CD4-positive, alpha-beta T cell treated with Interleukin-1 beta for 1 hour (primary cell): ENCODE results near the gene SYNGR4.
"Not testable (repeated sequence)": the region's sequence is repeated elsewhere in the genome, so short reads cannot be mapped to it uniquely, and the experiment has no call there.

ENCODE experiments used
- DNase-seq, 2 donors: peaks; one replicate each; pipeline ENCODE4 v3.0.0-alpha.2; 2020 to 2022

The SYNGR4 gene, protein sequence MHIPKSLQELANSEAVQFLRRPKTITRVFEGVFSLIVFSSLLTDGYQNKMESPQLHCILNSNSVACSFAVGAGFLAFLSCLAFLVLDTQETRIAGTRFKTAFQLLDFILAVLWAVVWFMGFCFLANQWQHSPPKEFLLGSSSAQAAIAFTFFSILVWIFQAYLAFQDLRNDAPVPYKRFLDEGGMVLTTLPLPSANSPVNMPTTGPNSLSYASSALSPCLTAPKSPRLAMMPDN

DNA sequence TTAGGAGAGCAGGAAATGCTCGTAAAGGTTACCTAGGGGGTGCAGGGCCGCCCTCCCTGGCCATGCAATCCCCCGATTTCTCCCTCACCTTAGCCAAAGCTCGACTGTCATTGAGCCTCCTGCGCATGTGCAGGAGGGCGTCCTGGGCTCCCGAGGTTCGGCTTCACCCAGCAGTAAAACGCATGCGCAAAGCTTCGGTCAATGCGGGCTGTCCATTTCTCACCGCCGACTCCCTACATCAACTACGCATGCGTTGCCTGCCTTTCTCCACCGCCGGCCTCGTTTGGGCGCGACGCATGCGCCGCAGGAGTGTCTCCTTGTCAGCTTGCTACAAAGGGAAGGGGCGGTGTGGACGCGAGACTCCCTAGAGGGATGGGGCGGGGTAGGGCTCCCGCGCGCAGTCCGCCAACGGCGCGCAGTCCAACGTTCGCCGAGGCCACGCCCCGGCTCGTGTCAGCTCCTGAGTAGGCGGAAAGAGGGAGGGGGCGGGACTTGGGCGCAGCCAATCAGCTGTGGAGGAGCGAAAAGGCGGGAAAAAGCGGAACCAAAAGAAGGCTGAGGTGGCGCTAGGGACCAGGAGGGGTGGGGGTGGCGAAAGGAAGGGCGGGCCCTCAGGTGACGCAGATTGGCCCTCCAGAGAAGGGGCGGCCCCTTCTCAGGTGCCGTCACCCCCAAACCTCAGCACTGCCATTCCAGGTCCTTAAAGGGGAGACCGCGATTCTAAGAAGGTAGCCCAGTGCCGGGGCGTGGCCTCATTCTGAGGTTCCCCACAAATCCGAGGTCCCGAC lies at the start of gene SYNGR4, which contains the start of gene TMEM143:
Gene SYNGR4, plus strand, starts transcription at position 558 of the 788 bp plus-strand sequence. CDS start 1,476 bp downstream, outside the sequence.
Gene TMEM143, minus strand, starts transcription at position 131 of the 788 bp plus-strand sequence. Its CDS starts 20 bp downstream, at position 111.
- DNase-seq: peak; percentile 99 to 100

DNA sequence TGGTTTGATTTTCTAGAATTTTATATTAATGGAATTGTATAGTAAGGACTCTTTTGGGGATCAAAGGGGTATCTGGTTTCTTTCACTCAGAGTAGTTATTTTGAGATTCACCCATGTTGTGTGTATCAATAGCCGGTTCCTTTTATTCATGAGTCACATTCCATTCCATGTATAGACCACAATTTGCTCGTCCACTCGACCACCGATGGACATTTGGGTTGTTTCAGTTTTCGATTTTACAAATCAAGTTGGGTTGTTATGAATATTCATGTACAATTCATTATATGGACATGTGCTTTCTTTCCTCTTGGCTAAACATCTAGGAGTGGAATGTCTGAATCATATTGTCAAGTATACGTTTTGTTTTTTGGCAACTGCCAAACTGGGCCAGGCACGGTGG lies 48.5 kb upstream of the SYNGR4 start:
- DNase-seq: no peak

- DNase-seq: not testable (repeated sequence)
These were observed 46.5 kb upstream of the SYNGR4 start for GRCh38 chr19:48317708-48317960.

GRCh38 chr19:48318286-48318987 lies 45.7 kb upstream of the SYNGR4 start:
- DNase-seq: no peak

DNA sequence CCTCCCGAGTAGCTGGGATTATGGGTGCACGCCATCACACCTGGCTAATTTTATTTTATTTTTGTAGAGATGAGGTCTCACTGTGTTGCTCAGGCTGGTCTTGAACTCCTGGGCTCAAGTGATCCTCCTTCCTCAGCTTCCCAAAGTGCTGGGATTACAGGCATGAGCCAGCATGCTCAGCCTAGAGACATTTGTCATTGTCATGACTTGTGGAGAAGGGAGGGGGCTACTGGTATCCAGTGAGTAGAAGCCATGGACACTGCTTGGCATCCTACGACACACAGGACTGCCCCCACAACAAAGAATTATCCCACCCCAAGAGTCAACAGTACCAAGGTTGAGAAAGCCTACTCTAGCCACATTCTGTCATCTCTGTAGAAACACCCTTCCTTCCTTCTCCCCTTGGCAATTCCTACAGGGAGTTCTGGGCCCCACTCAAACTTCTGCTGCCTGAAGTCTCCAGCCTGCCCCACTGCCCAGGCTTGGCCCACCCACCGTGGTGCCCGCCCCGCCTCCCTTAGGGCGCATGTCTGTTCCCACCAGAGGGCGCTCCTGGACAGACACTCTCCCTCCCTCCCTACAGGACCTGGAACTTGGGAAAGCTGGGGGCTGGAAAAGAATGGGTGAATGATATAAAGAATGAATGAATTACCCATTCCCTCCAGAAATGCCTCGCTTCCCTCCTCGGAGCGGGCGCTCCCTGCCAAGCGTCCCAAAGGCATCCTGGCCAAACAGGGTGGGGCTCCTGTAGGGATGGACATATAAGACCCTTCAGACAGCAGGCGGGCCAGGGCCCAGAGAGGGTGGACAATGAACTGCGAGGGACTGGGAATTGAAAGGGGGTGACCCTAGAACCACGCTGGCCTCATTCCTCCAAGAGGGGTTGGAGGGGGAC lies 44.3 kb upstream of the SYNGR4 start:
- DNase-seq: peak; percentile 75 to 79

- DNase-seq: peak; percentile 98 to 99
These were observed 42.9 kb upstream of the SYNGR4 start for GRCh38 chr19:48321372-48321621.

DNA sequence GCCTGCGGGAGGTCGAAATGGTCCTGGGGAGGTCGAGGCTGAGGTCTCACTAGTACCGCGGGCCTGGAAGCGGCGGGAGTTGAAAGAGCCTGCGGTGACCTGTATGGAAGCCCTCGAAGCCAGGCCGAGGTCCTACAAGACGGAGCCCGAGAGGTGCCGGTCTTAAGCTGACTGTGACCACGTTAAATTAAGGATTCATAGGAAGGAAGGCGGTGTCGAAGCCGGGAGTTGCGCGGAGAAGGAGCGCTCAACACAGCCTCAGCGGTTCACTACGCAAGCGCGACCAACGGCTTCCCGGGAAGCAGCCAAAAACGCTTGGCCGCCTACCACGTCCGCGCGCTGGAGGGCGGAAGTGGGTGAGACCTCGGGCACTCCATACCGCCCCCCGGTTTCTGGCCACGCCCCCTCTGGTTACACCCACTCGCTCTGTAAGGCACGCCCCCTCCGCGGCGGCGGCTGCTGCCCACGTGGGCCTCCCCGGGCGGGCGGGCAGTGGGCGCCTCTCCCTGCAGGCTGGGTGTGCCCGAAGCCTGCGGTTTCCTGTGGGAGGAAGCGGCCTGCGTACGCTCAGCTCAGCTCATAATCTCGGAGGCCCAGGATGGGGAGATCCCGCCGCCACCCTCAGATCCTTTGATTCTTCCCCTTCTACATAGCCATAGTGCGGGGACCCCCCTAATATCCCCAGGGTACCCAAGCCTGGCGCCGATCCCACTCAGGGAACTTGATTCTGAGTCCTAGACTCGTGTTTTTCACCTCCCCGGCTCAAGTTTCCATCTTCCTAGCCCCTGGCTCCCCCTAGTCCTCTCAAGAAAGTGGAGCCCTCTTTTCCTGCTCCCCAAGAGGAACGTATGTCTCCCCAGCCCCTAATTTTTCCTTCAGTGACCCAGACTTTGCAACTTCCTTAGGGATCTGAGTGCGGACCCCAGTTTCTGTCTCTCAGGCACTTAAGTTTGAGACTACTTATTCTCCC lies 42.3 kb upstream of the SYNGR4 start:
- DNase-seq: peak; percentile 99

DNA sequence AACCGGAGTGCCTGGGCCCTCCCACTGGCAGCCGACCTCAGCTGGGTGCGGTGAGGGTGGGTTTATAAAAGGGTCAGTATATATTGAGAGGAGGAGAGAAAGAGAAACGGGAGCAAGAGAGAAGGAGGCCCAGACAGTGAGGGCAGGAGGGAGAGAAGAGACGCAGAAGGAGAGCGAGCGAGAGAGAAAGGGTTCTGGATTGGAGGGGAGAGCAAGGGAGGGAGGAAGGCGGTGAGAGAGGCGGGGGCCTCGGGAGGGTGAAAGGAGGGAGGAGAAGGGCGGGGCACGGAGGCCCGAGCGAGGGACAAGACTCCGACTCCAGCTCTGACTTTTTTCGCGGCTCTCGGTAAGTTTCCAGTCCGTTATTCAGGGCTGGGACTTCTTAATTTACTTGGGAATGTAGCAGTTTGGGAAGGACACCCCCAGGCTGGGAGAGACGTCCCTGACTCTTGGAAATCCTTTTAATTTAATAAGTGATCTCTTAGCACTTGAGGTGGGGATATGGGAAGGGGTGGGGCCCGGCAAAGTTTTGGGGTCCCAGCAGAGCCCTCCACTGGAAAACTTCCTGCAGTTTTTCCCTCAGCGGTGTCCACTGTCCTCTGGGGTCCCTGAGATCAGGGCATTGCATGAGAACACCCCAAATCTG lies 38.8 kb upstream of the SYNGR4 start, which contains the start of gene EMP3:
Gene EMP3, plus strand, starts transcription at position 288 of the 646 bp plus-strand sequence. CDS start 1,293 bp downstream, outside the sequence.
- peak; percentile 89 for DNase-seq

GRCh38 chr19:48329167-48329891 lies 34.8 kb upstream of the SYNGR4 start:
- peak; percentile 55 to 63 for DNase-seq

DNA sequence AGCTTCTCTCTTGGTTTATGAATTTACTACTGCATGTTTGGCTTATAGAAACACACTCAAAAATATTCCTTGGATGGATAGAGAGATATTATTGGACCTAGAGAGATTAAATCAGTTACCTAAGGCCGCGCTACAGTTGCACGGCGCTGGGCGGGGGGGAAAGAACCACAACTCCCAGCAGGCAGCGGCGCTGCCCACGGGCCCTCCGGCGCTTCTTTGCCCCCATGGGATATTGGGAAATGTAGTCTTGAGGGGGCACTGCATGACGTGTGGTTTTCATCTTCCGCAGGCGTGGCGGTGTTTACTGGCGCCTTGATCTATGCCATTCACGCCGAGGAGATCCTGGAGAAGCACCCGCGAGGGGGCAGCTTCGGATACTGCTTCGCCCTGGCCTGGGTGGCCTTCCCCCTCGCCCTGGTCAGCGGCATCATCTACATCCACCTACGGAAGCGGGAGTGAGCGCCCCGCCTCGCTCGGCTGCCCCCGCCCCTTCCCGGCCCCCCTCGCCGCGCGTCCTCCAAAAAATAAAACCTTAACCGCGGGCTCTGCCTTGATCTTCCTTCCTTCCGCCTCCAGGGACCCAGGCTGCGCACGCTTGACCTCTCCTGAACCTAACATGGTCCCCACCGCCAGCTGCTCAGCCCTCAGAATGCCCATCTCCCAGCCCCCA lies 34.0 kb upstream of the SYNGR4 start:
- DNase-seq: peak; percentile 88 to 91

GRCh38 chr19:48332351-48332661 lies 31.9 kb upstream of the SYNGR4 start:
- no peak for DNase-seq

DNA sequence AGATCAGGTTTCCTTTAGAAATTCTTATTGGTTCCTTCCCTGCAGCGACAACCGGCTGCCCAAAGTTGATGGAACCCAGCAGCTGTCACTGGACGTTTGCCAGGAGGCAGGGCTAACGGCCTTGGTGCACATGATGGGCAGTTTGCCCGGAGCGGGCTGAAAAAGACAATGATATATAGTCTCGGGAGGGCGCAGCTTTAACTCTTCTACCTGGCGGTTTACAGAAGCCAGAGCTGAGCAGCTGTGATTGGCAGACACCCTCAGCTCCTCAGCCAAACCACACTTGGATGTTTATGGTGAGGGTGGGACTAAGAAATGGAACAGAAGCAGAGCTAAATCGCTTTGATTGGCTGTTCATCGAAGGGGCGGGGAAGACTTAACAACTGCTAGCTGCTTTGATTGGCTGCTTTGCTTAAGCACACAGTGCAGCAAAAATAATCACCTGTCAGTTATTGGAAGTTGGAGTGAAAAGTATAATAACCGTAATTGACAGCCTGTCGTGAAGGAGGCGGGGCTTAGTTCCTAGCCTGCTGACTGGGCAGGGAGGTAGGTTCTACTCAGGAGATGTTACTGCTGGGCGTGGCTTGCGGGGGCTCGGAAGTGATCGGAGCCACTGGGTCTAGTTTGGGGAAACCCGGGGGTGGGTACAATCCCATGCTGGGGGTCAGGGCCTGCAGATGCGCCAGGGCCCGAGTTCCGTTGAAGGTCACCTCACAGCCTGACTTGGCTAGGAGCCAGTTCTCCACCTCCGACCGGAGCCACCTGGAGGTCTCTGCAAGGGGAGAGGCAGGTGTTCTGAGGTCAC lies 31.3 kb upstream of the SYNGR4 start:
- peak; percentile 99 for DNase-seq

GRCh38 chr19:48333467-48334384 lies 30.4 kb upstream of the SYNGR4 start:
- peak; percentile 95 to 96 for DNase-seq

GRCh38 chr19:48338253-48338755 lies 25.9 kb upstream of the SYNGR4 start:
- no peak for DNase-seq

DNA sequence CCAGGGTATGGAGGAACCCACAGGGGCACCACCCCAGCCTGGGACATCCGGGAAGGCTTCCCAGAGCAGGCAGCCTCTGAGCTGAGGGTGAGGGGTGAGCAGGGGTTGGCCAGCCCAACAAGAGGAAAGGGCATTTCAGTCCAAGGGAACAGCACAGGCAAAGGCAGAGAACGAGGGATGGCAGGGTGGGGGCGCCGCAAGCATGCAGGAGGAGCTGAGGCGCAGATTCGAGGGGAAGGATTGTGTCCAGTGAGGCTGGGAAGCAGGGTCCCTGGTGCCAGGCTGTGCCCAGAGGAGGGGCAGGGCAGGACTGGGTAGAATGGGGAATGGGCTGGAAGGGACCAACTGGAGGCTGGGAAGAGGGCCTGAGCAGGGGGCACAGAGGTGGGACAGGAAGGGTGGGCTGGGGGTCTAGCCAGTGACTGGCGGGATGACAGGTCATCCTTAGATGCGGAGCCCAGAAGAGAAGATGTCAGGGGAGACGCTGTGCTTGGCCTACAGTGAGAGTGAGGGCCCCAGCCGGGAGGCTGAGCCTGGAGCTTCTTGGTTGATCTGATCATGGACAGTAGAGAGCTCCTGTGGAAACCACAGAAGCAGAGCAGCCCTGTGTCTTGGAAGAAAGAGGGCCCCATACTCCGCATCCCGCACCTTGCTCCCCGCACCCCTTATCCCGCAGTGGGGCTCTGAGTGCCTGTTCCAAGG lies 25.2 kb upstream of the SYNGR4 start:
- DNase-seq: no peak

DNA sequence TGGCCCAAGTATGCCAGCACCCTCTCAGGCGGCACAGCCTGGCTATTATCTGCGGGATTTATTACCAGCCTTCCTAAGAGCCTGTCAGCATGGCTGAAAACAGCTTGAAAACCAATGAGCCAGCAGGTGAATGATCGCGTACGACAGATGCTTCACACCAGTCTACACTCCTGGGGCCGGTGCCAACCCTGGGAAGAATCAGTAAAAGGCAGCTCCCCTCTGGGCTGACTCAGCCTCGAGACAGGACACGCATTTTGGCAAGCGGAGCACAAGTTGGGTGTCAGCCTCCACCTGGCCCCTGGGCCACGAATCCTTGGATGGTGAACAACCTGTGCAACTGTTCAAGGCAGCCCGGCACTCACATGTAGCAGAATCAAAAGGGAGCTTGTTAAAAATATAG lies 23.2 kb upstream of the SYNGR4 start:
- no peak for DNase-seq
